Inflammatory macrophage (primary cell): ENCODE data around the gene NFE2.
"Not testable (repeated sequence)": the region's sequence is repeated elsewhere in the genome, so short reads cannot be mapped to it uniquely, and the experiment has no call there.

Experiments used
- DNase-seq, 2 donors: peaks; one replicate each; pipeline ENCODE4 v3.0.0-alpha.2; 2020 to 2022

NFE2 gene

GRCh38 chr12:54306925-54307741, 6.3 kb upstream of the NFE2 start:
- DNase-seq, result peak; percentile 90 to 98

- DNase-seq, result peak; percentile 81 to 86
Measured at GRCh38 chr12:54304187-54304810, 3.5 kb upstream of the NFE2 start.

DNA sequence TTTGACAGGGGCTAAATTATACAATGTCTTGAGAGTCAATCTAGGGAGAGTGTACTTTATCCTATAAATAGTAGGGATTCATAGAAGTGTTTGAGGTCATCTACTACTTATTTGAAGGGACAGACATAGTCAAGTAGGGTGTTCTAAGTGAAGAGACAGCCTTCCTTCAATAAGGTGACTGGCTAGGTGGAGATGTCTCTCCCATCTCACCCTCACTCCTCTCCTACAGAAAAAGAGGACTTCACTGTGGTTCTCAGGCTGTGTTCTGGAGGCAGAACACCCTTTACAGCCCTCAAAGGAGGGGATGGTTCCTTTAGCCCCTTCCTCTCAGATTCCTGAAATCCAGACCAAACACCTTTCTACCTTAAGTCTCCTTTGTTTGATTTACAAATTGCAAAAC, 2.8 kb upstream of the NFE2 start:
- no peak for DNase-seq

GRCh38 chr12:54301428-54302048, 723 bp upstream of the NFE2 start:
- DNase-seq, result peak in 1 of 2 donors; percentile 16

DNA sequence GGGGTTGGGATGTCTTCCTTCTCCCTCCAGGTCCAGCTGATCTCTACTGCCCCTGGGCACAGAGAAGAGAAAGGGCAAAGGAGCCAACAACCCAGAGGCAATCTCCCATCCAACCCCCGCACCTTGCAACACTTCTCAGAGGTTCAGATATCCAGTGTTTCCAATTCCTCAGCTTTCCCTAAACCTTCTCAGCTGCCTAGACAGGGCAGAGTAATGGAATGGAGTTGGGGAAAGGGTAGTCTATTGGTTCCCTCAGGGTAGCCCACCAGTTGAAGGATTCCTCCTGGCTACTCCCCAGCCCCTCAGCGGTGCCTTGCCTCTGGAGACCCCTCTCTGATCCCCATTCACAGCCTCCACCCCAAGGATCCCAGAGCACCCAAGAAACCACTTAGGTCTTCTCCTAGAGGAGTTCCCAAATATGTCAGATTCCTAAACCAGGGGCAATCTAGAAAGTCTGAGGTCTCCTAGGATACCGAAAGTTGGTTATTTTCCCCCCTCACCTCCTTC, 537 bp downstream of the NFE2 start:
- no peak for DNase-seq

- no peak for DNase-seq
Measured at GRCh38 chr12:54299515-54300224, 1.1 kb downstream of the NFE2 start.

GRCh38 chr12:54298904-54299303, 1.9 kb downstream of the NFE2 start:
- DNase-seq, result no peak

DNA sequence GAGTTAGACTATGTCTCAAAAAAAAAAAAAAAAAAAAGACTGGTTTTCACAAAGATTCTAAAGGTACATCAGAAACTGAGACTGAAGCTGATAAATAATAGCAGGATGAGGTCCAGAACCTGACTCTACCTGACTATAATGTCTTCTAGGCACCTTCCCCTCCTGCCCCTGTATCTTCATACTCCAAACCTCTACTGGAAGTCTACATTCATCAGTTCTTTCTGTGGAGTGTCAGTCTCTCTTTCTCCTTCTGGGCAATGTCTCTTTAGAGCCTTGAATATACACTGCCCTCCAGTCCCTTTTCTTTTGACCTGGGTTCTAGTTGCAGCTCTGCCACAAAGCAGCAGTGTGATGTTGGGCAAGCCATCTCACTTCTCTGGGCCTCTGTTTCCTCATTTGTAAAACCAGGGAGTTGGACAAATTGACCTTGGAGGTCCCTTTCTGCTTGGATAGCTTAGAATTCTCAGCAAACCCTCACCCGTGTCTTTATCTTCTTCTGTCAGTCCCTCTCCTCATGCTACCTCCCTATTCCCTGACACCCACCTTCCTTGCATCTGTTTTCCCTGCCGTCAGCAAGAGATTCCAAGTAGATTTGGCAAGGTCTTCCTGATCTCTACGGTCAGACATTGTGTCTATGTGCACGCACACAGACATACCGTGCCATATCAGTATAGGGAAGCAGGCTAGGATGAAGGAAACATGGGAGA, 4.3 kb downstream of the NFE2 start:
- no peak for DNase-seq

- DNase-seq, result no peak
Measured at GRCh38 chr12:54294953-54295566, 5.8 kb downstream of the NFE2 start.

DNA sequence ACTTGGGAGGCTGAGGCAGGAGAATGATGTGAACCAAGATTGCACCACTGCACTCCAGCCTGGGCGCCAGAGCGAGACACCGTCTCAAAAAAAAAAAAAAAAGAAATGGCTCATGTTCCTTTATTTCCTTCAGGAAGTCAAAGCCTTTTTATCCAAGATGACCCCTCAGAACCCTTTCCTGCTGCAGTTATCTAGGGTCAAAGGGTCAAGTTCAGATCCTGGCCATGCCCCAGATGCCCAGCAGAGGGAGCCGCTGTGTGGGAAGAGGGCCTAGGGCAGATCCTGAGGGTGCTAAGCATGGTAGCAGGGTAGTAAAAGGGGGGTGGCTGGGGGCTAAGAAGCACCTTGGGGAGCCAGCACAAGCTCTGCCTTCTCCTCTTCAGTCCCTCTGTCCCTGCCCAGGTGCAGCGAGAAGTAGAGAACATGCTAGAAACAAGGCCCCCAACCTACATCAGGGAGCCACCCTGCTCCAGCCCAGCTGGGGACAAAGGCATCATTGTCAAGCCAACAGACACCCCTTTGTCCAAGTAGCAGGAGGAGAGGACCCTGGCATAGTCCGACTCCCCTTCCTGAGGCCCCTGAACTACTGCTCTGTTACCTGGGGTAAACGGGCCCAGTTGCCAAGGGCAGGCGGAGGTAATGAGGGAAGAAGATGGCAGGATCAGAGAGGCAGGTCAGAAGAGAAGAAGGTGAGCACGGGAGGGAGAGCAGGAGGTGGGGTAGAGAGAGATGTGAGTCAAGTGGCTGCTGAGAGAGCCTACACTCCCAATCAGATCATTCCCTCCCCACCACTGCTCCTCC, 6.5 kb downstream of the NFE2 start:
- DNase-seq, result peak; percentile 67 to 71

DNA sequence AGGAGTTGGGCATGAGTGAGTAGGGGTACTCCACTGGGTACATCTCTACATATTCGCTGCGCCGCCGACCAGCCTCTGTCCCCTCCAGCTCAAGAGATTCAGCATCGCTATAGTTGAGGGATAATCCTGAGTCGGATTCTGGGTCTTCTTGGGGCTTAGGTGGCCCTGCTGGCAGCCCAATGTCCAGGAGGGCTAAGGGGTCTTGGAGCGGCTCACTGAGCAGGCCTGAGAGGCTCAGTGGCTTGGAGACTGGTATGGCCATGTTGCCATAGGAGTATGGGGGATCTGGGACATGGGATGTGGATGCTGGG, 7.9 kb downstream of the NFE2 start:
- no peak for DNase-seq

GRCh38 chr12:54292083-54292930, 8.5 kb downstream of the NFE2 start:
- DNase-seq, result no peak

DNA sequence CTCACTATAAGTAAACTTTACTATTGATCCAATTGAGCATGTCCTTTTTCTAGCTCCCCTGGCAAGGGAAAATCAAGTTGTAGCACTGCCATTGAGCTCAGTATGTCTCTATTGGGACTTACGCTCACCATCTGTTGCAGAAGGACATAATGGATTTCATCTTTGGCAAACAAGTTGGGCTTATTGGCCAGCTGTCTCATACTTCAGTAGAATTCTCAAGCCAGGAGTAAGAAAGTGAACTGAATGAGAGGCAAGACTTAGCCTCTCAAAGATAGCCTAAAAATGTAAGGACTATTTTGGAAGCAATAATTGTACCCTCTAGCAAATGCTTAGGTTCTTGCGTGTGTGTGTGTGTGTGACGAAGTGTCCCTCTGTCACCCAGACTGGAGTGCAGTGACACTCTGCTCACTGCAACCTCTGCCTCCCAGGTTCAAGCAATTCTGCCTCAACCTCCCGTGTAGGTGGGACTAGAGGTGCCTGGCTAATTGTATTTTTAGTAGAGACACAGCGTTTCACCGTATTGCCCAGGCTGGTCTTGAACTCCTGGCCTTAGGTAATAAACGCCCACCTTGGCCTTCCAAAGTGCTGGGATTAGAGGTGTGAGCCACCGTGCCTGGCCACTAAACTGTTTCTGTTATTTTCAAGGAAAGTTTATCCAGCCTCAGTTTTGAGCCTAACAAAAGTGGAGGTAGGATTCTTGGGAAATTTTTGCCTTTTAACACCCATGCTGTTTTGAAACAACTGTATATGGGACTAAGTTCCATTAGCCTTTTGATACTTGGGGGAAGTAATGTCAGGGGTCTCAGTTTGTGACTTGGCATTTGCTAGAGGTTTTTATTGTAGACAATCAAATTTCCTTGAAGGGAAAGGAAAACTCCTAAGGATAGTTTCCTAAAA, 13.3 kb downstream of the NFE2 start:
- DNase-seq, result no peak

- no peak for DNase-seq
Measured at GRCh38 chr12:54286042-54287030, 14.5 kb downstream of the NFE2 start.

GRCh38 chr12:54285150-54286041, 15.4 kb downstream of the NFE2 start:
- DNase-seq, result no peak

GRCh38 chr12:54284070-54284780, 16.6 kb downstream of the NFE2 start:
- not testable (repeated sequence) for DNase-seq
